ENCODE measurements around the gene IL18R1. TPM values are rescaled to one million over a fixed set of nuclear protein-coding genes. Genes with fewer than 3 reads are reported as not detected.

The IL18R1 gene
- total and polyA plus RNA-seq, 9 donors, result 0.30 to 1.1 (median 0.53) TPM

DNA sequence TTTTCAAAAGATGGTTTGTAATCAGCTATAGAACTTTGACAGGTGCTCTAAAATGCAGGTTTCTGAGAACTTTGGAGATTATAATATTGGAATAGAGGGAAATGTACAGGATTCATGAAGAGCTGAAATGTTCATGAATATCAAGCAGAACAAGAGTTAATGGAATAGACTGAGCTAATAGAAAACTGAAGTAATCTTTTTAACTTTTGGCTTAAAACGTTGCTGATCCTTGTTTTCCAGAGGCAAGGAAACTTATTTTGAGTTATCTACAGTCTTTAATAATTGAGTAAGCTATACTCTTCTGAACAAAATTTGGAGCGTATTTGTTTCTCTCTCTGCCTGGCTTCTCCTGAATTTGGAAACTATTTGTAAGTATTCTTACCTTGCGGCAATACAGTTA lies 56.6 kb downstream of the IL18R1 start:
- DNase-seq, result no peak
- no peaks in the 10 kb centered on the region for H3K27me3 ChIP-seq (ENCODE audit: control insufficient read depth, insufficient read depth, low read length)
- no peaks in the 10 kb centered on the region for H3K36me3 ChIP-seq (ENCODE audit: control insufficient read depth, insufficient read depth, low read length)
- peaks cover 3% of the 10 kb centered on the region for H3K9me3 ChIP-seq (replicated peaks; ENCODE audit: control insufficient read depth, low read depth, low read length)
- H3K4me1 ChIP-seq (ENCODE audit: control insufficient read depth, insufficient read depth, low read length), result no peaks in the 10 kb centered on the region
- H3K4me3 ChIP-seq (ENCODE audit: low read length), result no peak overlapping the region
- no peak overlapping the region for H3K27ac ChIP-seq (ENCODE audit: low read length)
- WGBS (ENCODE audit: insufficient coverage), result no CpG with 5 or more reads among the region's 3 CpGs

DNA sequence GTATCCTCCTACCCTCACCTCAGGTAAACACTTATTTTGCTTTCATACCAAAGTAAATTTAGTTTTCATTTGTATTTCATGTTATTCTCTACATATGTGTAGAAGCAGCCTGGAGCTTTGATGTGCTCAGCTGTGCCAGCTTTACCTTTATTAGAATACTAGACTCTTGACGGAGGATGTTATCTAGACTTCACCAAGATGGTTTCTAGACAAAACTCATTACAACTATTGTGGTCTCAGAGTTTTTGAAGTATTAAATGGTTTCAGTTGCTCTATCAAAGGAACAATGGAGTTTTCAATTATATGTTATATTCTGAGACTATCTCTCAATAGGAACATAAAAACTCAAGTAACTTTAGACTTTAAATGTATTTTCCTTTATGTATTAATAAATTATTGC lies 62.4 kb downstream of the IL18R1 start:
- Histone ChIP-seq H3K4me1 (ENCODE audit: control insufficient read depth, insufficient read depth, low read length) (no peaks in the 10 kb centered on the region), H3K27me3 (ENCODE audit: control insufficient read depth, insufficient read depth, low read length) (peaks cover 2% of the 10 kb centered on the region), H3K36me3 (ENCODE audit: control insufficient read depth, insufficient read depth, low read length) (no peaks in the 10 kb centered on the region), H3K9me3 (replicated peaks; ENCODE audit: control insufficient read depth, low read depth, low read length) (no peaks in the 10 kb centered on the region), H3K27ac (ENCODE audit: low read length) (no peak overlapping the region), H3K4me3 (ENCODE audit: low read length) (no peak overlapping the region)
- DNase-seq, result no peak
- no CpG with 5 or more reads among the region's 1 CpG for WGBS (ENCODE audit: insufficient coverage)

DNA sequence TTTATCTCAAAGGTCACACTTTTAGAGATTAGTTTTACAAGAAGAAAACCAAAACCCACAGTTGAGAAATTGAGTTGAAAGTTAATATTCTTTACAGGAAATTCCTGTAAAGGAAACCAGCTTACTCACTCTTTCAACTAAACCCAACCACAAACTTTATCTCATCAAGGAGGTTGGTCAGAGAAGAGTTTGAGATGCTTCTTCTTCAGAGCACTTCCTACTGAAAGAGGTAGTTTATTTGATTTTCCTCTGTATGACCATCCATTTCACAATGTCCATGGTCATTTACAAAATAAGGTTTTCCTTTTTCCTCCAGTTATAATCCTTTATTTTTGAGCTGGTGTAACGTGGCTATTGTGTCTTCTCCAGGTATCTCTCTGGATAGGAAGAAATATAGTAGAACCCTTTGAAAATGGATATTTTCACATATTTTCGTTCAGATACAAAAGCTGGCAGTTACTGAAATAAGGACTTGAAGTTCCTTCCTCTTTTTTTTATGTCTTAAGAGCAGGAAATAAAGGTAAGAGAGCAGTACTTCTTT lies 62.9 kb downstream of the IL18R1 start:
- no peak overlapping the region for H3K4me3 ChIP-seq (ENCODE audit: low read length)
- no peaks in the 10 kb centered on the region for H3K36me3 ChIP-seq (ENCODE audit: control insufficient read depth, insufficient read depth, low read length)
- H3K4me1 ChIP-seq (ENCODE audit: control insufficient read depth, insufficient read depth, low read length), result no peaks in the 10 kb centered on the region
- H3K27me3 ChIP-seq (ENCODE audit: control insufficient read depth, insufficient read depth, low read length), result peaks cover 2% of the 10 kb centered on the region
- WGBS (ENCODE audit: insufficient coverage), result no CpG with 5 or more reads among the region's 2 CpGs
- DNase-seq, result no peak
- no peak overlapping the region for H3K27ac ChIP-seq (ENCODE audit: low read length)
- no peaks in the 10 kb centered on the region for H3K9me3 ChIP-seq (replicated peaks; ENCODE audit: control insufficient read depth, low read depth, low read length)

DNA sequence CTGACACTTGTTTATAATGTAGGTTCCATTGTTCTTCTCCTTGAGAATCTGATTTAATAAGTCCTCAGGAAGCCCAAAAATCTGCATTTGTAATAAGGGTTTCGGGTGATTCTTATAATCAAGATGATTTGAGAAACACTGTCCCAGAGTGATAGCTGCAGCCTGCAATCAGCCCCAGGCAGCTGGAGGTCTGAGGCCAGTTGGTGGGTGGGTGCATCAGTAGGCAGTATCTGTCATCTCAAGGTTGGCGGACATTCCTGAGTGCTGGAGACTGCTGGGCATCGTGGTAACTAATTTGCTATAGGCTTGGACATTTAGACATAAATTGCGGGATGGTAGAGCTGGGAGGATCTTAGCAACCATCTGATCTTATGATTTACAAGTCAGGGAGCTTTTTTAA lies 64.7 kb downstream of the IL18R1 start:
- peaks cover 2% of the 10 kb centered on the region for H3K27me3 ChIP-seq (ENCODE audit: control insufficient read depth, insufficient read depth, low read length)
- no peaks in the 10 kb centered on the region for H3K36me3 ChIP-seq (ENCODE audit: control insufficient read depth, insufficient read depth, low read length)
- no peaks in the 10 kb centered on the region for H3K4me1 ChIP-seq (ENCODE audit: control insufficient read depth, insufficient read depth, low read length)
- H3K27ac ChIP-seq (ENCODE audit: low read length), result no peak overlapping the region
- 71% methylated on average over 2 of the region's 4 CpGs for WGBS (ENCODE audit: insufficient coverage)
- H3K9me3 ChIP-seq (replicated peaks; ENCODE audit: control insufficient read depth, low read depth, low read length), result no peaks in the 10 kb centered on the region
- DNase-seq, result no peak
- no peak overlapping the region for H3K4me3 ChIP-seq (ENCODE audit: low read length)

DNA sequence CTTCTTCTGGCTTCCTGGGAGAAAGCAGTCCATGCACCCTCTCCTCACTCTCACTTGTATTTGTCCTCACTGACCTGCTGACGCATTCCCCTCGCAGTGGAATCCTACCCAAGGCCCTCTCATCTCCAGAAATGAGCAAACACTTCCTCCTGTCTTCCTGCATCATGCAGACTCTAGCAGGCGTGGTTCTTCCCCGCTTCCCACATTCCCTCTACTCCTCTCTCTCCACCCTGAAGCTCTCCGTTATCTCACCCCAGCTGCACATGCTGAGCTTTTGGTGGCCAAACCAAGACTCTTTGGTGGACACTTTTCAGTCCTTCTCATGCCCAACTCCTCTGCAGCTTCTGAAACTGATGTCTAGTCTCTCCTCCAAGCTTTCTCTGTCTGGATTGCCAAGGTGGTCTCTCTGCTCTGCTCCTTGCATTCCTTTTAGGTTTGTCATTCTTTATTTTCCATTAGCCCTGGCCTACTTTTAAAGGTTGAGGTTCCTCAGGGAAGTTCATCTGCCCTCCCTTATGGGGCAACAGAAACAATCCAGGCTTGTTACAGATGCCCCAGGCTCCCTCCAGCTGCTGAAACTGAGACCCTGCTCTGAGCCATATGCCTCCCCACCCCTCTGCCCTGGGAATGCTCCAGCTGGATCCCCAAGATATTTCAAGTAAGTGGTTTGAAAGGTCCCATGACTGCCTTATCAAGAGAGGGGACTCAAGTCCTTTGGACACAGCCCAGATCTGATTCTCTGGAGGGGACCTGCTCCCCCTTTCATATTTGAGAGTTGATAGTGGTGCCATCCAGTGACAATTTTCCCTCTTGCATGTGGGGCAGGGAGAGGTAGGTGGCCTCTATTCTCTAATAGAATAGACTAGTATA lies 66.5 kb downstream of the IL18R1 start:
- 82% methylated on average over 5 of the region's 5 CpGs for WGBS (ENCODE audit: insufficient coverage)

DNA sequence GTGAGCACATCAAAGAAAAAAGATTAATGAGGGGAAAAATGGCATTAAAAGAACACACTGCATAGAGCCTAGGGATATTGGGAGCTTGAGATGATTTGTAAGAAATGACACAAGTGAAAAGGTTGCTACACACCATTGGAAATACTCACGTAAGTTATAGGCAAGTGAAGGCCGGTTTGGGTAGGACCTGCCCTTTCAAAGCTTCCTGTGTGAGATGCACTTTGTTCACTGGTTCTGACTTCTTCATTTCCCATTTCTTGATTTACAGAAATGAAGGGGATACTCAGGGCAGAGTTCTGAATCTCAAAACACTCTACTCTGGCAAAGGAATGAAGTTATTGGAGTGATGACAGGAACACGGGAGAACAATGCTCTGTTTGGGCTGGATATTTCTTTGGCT lies 67.3 kb downstream of the IL18R1 start, which contains the start of gene IL18RAP:
Gene IL18RAP, plus strand, starts transcription at position 251 of the 400 bp plus-strand sequence. Its CDS starts 118 bp downstream, at position 369.
- peaks cover 2% of the 10 kb centered on the region for H3K27me3 ChIP-seq (ENCODE audit: control insufficient read depth, insufficient read depth, low read length)
- no peaks in the 10 kb centered on the region for H3K36me3 ChIP-seq (ENCODE audit: control insufficient read depth, insufficient read depth, low read length)
- no peaks in the 10 kb centered on the region for H3K4me1 ChIP-seq (ENCODE audit: control insufficient read depth, insufficient read depth, low read length)
- H3K4me3 ChIP-seq (ENCODE audit: low read length), result no peak within 1 kb of the TSS
- no peaks in the 10 kb centered on the region for H3K9me3 ChIP-seq (replicated peaks; ENCODE audit: control insufficient read depth, low read depth, low read length)
- 52% methylated on average over 3 of the region's 3 CpGs for whole genome bisulfite sequencing (ENCODE audit: insufficient coverage)
- no peak within 1 kb of the TSS for H3K27ac ChIP-seq (ENCODE audit: low read length)
- DNase-seq, result no peak

More for the DNA sequence above, 66.5 kb downstream of the IL18R1 start:
- Histone ChIP-seq H3K9me3 (replicated peaks; ENCODE audit: control insufficient read depth, low read depth, low read length) (no peaks in the 10 kb centered on the region), H3K4me3 (ENCODE audit: low read length) (no peak overlapping the region), H3K27ac (ENCODE audit: low read length) (no peak overlapping the region), H3K27me3 (ENCODE audit: control insufficient read depth, insufficient read depth, low read length) (peaks cover 2% of the 10 kb centered on the region), H3K36me3 (ENCODE audit: control insufficient read depth, insufficient read depth, low read length) (no peaks in the 10 kb centered on the region), H3K4me1 (ENCODE audit: control insufficient read depth, insufficient read depth, low read length) (no peaks in the 10 kb centered on the region)
- no peak for DNase-seq

DNA sequence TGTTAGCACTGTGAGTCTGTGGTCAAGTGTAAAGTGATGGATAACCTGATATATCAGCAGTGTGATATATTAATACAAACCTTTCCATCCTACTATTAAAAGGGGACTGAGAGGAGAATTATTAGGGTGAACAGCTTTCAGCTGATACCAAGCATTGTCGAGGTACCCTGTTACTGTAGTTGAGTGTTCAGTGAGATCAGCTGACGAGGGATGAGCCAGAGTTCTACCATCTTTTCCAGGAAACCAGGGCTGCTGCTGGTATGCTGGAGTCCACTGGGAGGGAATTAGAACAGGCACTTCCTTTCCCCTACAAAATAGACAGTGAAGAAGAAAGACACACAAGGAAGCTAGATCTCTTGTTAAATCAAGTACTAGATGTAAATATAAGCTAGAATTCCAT lies 67.8 kb downstream of the IL18R1 start:
- Histone ChIP-seq H3K27ac (ENCODE audit: low read length) (no peak overlapping the region), H3K36me3 (ENCODE audit: control insufficient read depth, insufficient read depth, low read length) (no peaks in the 10 kb centered on the region), H3K4me3 (ENCODE audit: low read length) (no peak overlapping the region), H3K27me3 (ENCODE audit: control insufficient read depth, insufficient read depth, low read length) (peaks cover 2% of the 10 kb centered on the region), H3K4me1 (ENCODE audit: control insufficient read depth, insufficient read depth, low read length) (no peaks in the 10 kb centered on the region), H3K9me3 (replicated peaks; ENCODE audit: control insufficient read depth, low read depth, low read length) (no peaks in the 10 kb centered on the region)
- no peak for DNase-seq
- WGBS (ENCODE audit: insufficient coverage), result no CpG with 5 or more reads among the region's 2 CpGs

DNA sequence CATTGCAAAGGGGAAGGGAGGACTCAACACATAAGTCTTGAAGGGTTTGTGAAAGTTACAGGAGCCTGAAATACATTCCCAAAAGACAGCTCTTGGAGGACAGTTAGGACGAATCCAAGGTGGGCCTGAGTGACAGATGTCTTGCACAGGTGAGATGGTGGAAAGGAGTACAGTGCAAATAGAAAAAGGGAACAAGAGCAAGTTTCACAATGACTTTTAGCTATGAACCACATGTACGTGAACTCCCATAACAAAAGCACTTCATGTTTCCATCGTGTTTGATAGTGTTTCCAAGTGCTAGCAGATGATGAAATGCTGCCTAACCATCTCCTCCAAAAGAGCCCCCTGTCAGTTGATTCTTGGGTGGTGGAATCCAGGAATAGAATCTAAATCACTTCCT lies 69.2 kb downstream of the IL18R1 start:
- Histone ChIP-seq H3K4me3 (ENCODE audit: low read length) (no peak overlapping the region), H3K27ac (ENCODE audit: low read length) (no peak overlapping the region), H3K4me1 (ENCODE audit: control insufficient read depth, insufficient read depth, low read length) (no peaks in the 10 kb centered on the region), H3K27me3 (ENCODE audit: control insufficient read depth, insufficient read depth, low read length) (peaks cover 2% of the 10 kb centered on the region), H3K9me3 (replicated peaks; ENCODE audit: control insufficient read depth, low read depth, low read length) (no peaks in the 10 kb centered on the region), H3K36me3 (ENCODE audit: control insufficient read depth, insufficient read depth, low read length) (no peaks in the 10 kb centered on the region)
- DNase-seq, result peak; percentile 11
- 57% methylated on average over 1 of the region's 3 CpGs for WGBS (ENCODE audit: insufficient coverage)

DNA sequence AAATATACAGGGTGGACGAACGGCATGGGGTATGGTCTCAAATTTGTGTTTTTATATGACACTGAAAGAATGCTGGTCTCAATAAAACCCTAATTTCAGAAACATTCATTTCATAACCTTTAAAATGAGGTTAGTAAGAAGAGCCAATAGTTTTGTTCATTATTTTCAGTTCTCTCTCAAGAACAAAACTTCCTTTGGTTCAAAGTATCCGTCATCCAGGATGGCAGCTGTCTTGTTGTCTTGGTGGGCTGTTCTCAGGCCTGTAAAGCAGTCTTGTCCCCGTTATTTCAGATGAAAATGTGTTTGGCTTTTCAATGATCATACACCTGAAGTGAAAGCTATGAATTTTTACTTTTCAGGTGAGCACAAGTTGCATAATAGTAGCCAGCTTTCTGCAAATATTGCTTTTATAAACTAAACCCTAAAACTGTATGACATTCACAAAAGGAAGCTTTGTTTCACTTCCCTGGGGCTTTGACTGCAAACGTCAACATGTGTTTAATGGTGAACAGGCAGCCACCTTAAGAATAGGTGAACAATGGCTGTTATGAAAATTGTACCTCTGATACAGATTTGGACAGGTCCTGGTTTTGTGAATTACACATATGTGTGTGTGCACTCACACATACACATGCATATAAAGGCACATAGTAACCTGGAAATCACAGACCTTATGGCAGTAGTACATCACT lies 70.0 kb downstream of the IL18R1 start:
- Histone ChIP-seq H3K9me3 (replicated peaks; ENCODE audit: control insufficient read depth, low read depth, low read length) (no peaks in the 10 kb centered on the region), H3K36me3 (ENCODE audit: control insufficient read depth, insufficient read depth, low read length) (no peaks in the 10 kb centered on the region), H3K27me3 (ENCODE audit: control insufficient read depth, insufficient read depth, low read length) (peaks cover 2% of the 10 kb centered on the region), H3K27ac (ENCODE audit: low read length) (no peak overlapping the region), H3K4me1 (ENCODE audit: control insufficient read depth, insufficient read depth, low read length) (no peaks in the 10 kb centered on the region), H3K4me3 (ENCODE audit: low read length) (no peak overlapping the region)
- 60% methylated on average over 1 of the region's 5 CpGs for WGBS (ENCODE audit: insufficient coverage)
- DNase-seq, result no peak

DNA sequence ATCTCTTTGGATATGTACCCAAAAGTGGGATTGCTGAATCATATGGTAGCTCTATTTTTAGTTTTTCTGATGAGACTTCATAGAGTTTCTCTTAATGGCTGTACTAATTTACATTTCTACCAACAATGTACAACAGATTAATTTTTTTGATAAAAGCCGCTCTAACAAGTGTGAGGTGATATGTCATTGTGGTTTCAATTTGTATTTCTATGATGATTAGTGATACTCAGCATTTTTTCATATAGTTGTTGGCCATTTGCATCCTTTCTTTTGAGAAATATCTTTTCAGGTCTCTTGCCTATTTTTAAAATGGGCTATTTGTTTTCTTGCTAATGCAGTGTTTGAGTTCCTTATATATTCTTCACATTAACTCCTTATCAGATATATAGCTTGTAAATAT lies 71.7 kb downstream of the IL18R1 start:
- H3K27ac ChIP-seq (ENCODE audit: low read length), result no peak overlapping the region
- no peaks in the 10 kb centered on the region for H3K27me3 ChIP-seq (ENCODE audit: control insufficient read depth, insufficient read depth, low read length)
- no peaks in the 10 kb centered on the region for H3K9me3 ChIP-seq (replicated peaks; ENCODE audit: control insufficient read depth, low read depth, low read length)
- no peak overlapping the region for H3K4me3 ChIP-seq (ENCODE audit: low read length)
- H3K36me3 ChIP-seq (ENCODE audit: control insufficient read depth, insufficient read depth, low read length), result no peaks in the 10 kb centered on the region
- WGBS (ENCODE audit: insufficient coverage), result no CpG with 5 or more reads among the region's 1 CpG
- H3K4me1 ChIP-seq (ENCODE audit: control insufficient read depth, insufficient read depth, low read length), result no peaks in the 10 kb centered on the region
- DNase-seq, result no peak

Data from muscle of leg (tissue), 11 donors.